Sigmoid colon (tissue), 7 donors: ENCODE data around the gene MED14. TPM values are rescaled to one million over a fixed set of nuclear protein-coding genes. Genes with fewer than 3 reads are reported as not detected.

Source experiments
- DNase-seq: peaks from one replicate; pipeline ENCODE4 v3.0.0-alpha.2; 2019
- H3K27ac ChIP-seq, 4 donors: fragments of 200-600 bp; sonication (generic); one replicate each; pipeline ENCODE4 v1.5.1; 2016 to 2019; ENCODE audit warnings: mild to moderate bottlenecking in 1 of 4
- H3K27me3 ChIP-seq, 3 donors: fragments of 200-600 bp; sonication (generic); one replicate each; pipeline ENCODE4 v1.5.1; 2019; ENCODE audit warnings: mild to moderate bottlenecking in 1 of 3
- H3K36me3 ChIP-seq, 4 donors: fragments of 200-600 bp; sonication (generic); one replicate each; pipeline ENCODE4 v1.5.1; 2016 to 2019
- H3K4me1 ChIP-seq, 4 donors: fragments of 200-600 bp; sonication (generic); one replicate each; pipeline ENCODE4 v1.5.1; 2017 to 2019
- H3K4me3 ChIP-seq, 4 donors: fragments of 200-600 bp; sonication (generic); one replicate each; pipeline ENCODE4 v1.5.1; 2017 to 2019; ENCODE audit warnings: mild to moderate bottlenecking in 2 of 4, moderate library complexity in 1 of 4
- H3K9me3 ChIP-seq, 4 donors: fragments of 200-600 bp in 3 of 4; sonication (generic) in 3 of 4; one replicate each; pipeline versions ENCODE4 v1.5.1 to v1.6.1; 2013 to 2019
- CTCF ChIP-seq, 4 experiments: fragments of 450-650 bp in 3 of 4; fragments of 200-600 bp in 1 of 4; IDR thresholded peaks; one replicate each; pipeline ENCODE4 v1.5.1; 2016 to 2019; ENCODE audit warnings: antibody characterized with exemption in 4 of 4, mild to moderate bottlenecking in 3 of 4, moderate library complexity in 2 of 4
- EP300 ChIP-seq, 4 donors: sonication (generic); formaldehyde crosslinking; IDR thresholded peaks; one replicate each; pipeline ENCODE4 v1.6.1; 2017; ENCODE audit warnings: antibody characterized with exemption in 4 of 4
- POLR2A ChIP-seq, 2 donors: fragments of 450-650 bp; IDR thresholded peaks; one replicate each; pipeline ENCODE4 v1.6.1; 2016; ENCODE audit warnings: antibody characterized with exemption in 2 of 2, mild to moderate bottlenecking in 2 of 2, moderate library complexity in 2 of 2
- POLR2AphosphoS5 ChIP-seq, 4 donors: sonication (generic); formaldehyde crosslinking; IDR thresholded peaks; one replicate each; pipeline ENCODE4 v1.6.1; 2017; ENCODE audit warnings: antibody characterized with exemption in 4 of 4
- WGBS, 2 donors: extraction: QIAGEN DNeasy Blood & Tissue Kit; methylation state at CpG; one replicate each; pipeline ENCODE4 v1.1.7; 2013; 5-methylcytosine and 5-hydroxymethylcytosine counted together
- intact Hi-C: fragments of 100-400 bp; cut with DNase I; formaldehyde crosslinking; loops from one replicate; pipeline ENCODE4 v1.15.1; 2023
- polyA plus RNA-seq, 3 donors: library from polyadenylated mRNA; stranded (reverse); fragments of 200-250 nt; gene quantifications; one replicate each; pipeline ENCODE4 v1.2.3, GENCODE V29; 2013
- total RNA-seq, 4 donors: library from RNA; depleted of rRNA; stranded (reverse); fragments of >200 nt; gene quantifications; one replicate each; pipeline ENCODE4 v1.1.0, GENCODE V29; 2016
- donor health status: healthy with polysubstance abuse.
- donor health status: Bipolar disorder and iron deficiency.
- donor health status: healthy.

The MED14 gene
- total and polyA plus RNA-seq, 7 donors = 8.4 to 51.6 (median 23.9) TPM

GRCh38 chrX:40721489-40722106, 13.7 kb downstream of the MED14 start:
- H3K36me3 ChIP-seq = peaks cover 0 to 12% (median 0%) of the 10 kb centered on the region in 4 donors
- H3K4me1 ChIP-seq = no peaks in the 10 kb centered on the region
- no peak overlapping the region for H3K27ac ChIP-seq
- H3K27me3 ChIP-seq = no peaks in the 10 kb centered on the region
- intact Hi-C loops = no loop called here
- DNase-seq = no peak
- no peaks in the 10 kb centered on the region for H3K9me3 ChIP-seq
- WGBS, 2 donors = 88 to 93% methylated on average over 3 of the region's 3 CpGs
- no peak overlapping the region for H3K4me3 ChIP-seq
- TF ChIP-seq CTCF (IDR thresholded peaks at IDR 0.05) = no peak
- TF ChIP-seq POLR2AphosphoS5 (IDR thresholded peaks at IDR 0.05) = no peak
- TF ChIP-seq EP300 (IDR thresholded peaks at IDR 0.05) = no peak
- TF ChIP-seq POLR2A (IDR thresholded peaks at IDR 0.05) = no peak

GRCh38 chrX:40720792-40721191, 14.6 kb downstream of the MED14 start:
- H3K27ac ChIP-seq = no peak overlapping the region
- DNase-seq = no peak
- no peak overlapping the region for H3K4me3 ChIP-seq
- intact Hi-C loops = no loop called here
- H3K27me3 ChIP-seq = no peaks in the 10 kb centered on the region
- WGBS, 2 donors = 94 to 96% methylated on average over 8 of the region's 8 CpGs
- H3K9me3 ChIP-seq = no peaks in the 10 kb centered on the region
- no peaks in the 10 kb centered on the region for H3K4me1 ChIP-seq
- peaks cover 0 to 5% (median 0%) of the 10 kb centered on the region in 4 donors for H3K36me3 ChIP-seq
- no peak for TF ChIP-seq EP300 (IDR thresholded peaks at IDR 0.05)

GRCh38 chrX:40720339-40720738, 15.0 kb downstream of the MED14 start:
- TF ChIP-seq EP300 (IDR thresholded peaks at IDR 0.05) (no peak), POLR2A (IDR thresholded peaks at IDR 0.05) (no peak), CTCF (IDR thresholded peaks at IDR 0.05) (no peak)
- 95 to 97% methylated on average over 4 of the region's 4 CpGs for WGBS, 2 donors
- no peaks in the 10 kb centered on the region for H3K4me1 ChIP-seq
- H3K27me3 ChIP-seq = no peaks in the 10 kb centered on the region
- no peak overlapping the region for H3K4me3 ChIP-seq
- intact Hi-C loops = no loop called here
- peaks cover 0 to 5% (median 0%) of the 10 kb centered on the region in 4 donors for H3K36me3 ChIP-seq
- H3K9me3 ChIP-seq = no peaks in the 10 kb centered on the region
- no peak overlapping the region for H3K27ac ChIP-seq
- no peak for DNase-seq

GRCh38 chrX:40719731-40720130, 15.6 kb downstream of the MED14 start:
- intact Hi-C loops = no loop called here
- Histone ChIP-seq H3K4me3 (no peak overlapping the region), H3K27me3 (no peaks in the 10 kb centered on the region), H3K4me1 (no peaks in the 10 kb centered on the region), H3K36me3 (peaks cover 0 to 5% (median 0%) of the 10 kb centered on the region in 4 donors), H3K9me3 (no peaks in the 10 kb centered on the region), H3K27ac (no peak overlapping the region)
- TF ChIP-seq EP300 (IDR thresholded peaks at IDR 0.05) (no peak), CTCF (IDR thresholded peaks at IDR 0.05) (no peak), POLR2AphosphoS5 (IDR thresholded peaks at IDR 0.05) (no peak), POLR2A (IDR thresholded peaks at IDR 0.05) (no peak)
- no peak for DNase-seq

- Histone ChIP-seq H3K9me3 (no peaks in the 10 kb centered on the region), H3K27ac (no peak overlapping the region), H3K4me1 (no peaks in the 10 kb centered on the region), H3K27me3 (no peaks in the 10 kb centered on the region), H3K4me3 (no peak overlapping the region), H3K36me3 (peaks cover 0 to 5% (median 0%) of the 10 kb centered on the region in 4 donors)
- TF ChIP-seq EP300 (IDR thresholded peaks at IDR 0.05) (no peak), POLR2A (IDR thresholded peaks at IDR 0.05) (no peak), CTCF (IDR thresholded peaks at IDR 0.05) (no peak), POLR2AphosphoS5 (IDR thresholded peaks at IDR 0.05) (no peak)
- no peak for DNase-seq
- intact Hi-C loops = no loop called here
These were observed 16.1 kb downstream of the MED14 start for GRCh38 chrX:40719218-40719617.
